Anterior cingulate cortex (tissue), 58 donors: ENCODE measurements around the gene ZNF396.
A peak's percentile ranks its signal among the peaks of the same experiment; 100 is the strongest.

Experiments used
- DNase-seq, 58 donors: peaks; one replicate each; lab custom pipeline; 2025; lab: John Stamatoyannopoulos, UW

The ZNF396 gene

GRCh38 chr18:35386600-35387100 lies 9.5 kb upstream of the ZNF396 start:
- DNase-seq: peak in 38 of 58 donors; percentile 5 to 79 (median 38)

DNA sequence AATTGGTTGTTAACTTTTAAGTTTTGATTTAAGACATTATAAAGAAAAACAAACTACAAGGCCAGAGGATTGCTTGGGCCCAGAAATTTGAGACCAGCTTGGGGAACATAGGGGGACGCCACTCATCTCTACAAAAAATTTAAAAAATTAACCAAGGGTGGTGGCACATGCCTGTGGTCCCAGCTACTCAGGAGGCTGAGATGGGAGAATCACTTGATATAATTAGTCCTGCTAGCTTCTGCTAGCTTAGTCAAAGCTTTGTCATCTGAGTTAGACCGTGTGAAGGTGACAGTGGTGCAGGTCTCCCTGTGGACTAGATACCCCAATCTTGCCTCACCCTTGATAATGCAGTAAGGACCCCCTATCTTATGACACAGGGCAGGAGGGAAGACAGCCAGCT lies 6.0 kb upstream of the ZNF396 start:
- DNase-seq: no peak

- no peak for DNase-seq
Observed at GRCh38 chr18:35379421-35379820, 2.3 kb upstream of the ZNF396 start.

DNA sequence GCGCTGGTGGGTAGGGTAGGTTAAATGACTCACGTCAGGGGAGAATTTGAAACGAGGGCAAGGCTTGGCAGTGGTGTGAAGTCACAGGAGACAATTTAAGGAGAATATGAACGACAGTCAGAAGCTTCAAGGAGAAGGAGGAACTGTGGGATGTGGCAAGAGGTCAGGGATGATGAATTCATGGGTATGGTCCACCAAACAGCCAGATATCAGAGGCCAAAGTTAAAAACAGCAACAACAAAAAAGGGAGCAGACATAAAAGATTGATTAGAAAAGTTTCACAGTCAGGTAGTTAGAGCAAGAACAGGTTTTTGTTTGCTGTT lies 1.4 kb upstream of the ZNF396 start:
- no peak for DNase-seq

- DNase-seq: no peak
Observed at GRCh38 chr18:35377875-35378573, 887 bp upstream of the ZNF396 start.

DNA sequence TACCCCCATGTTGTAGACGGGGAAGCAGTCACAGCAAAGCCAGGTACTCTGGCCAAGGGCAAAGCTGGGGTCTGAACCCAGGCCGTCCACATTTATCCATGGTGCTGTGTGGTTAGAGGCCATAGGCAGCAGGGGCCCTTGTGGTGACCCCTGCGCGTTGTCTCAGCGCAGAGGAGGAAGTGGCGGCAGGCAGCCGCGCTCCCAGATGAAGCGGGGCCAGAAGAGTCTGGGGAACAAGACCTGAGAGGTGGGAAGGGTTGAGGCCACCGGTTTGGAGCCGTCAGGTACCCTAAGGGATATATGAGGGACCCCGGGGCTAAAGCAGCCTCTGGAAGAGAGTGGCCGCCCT lies 770 bp downstream of the ZNF396 start:
- peak in 2 of 58 donors; percentile 26 to 31 for DNase-seq

GRCh38 chr18:35374708-35375107 lies 2.4 kb downstream of the ZNF396 start:
- DNase-seq: no peak

DNA sequence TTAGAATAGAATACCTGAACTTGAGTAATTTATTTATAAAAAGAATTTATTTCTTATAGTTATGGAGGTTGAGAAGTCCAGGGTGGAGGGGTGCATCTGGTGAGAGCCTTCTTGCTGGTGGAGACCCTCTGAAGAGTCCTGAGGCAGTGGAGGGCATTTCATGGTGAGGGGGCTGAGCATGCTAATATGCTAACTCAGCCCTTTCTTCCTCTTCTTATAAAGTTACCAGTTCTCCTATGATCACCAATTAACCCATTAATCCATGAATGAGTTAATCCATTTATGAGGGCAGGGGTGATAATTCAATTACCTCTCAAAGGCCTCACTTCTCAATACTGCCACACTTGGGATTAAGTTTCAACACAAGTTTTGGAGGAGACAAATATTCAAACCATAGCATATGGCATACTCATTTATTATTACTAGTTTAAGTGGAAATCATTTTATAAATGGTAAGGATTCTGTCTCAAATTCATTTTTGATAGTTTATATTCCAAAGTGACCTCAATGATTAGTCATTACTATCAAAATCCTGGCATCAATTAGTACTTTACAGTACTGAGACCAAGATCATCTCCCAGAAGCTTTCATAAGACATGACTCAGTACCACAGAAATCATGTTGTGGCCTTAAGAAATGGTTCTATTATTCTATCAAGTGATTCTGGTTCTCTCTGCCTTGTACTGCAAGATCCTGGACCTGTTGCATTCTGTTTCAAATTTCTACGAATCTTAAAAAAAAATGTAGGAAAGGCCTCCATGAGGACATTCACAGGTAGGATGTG lies 5.5 kb downstream of the ZNF396 start:
- DNase-seq: no peak

GRCh38 chr18:35369126-35369525 lies 8.0 kb downstream of the ZNF396 start:
- DNase-seq: no peak

DNA sequence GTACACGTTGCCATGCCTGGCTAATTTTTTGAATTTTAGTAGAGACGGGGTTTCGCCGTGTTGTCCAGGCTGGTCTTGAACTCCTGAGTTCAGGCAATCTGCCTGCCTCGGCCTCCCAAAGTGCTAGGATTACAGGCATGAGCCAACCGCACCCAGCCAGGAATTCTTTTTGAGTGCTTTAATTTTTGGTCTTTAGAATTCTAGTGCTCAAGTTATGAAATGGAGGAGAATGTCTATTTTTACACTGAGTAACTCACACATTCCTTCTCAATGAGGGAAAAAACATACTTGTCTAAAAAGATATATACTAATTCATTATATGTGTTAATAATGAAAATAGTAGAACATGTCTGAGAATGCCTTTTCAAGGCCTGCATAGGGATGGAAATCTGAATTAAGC lies 8.5 kb downstream of the ZNF396 start:
- DNase-seq: no peak

DNA sequence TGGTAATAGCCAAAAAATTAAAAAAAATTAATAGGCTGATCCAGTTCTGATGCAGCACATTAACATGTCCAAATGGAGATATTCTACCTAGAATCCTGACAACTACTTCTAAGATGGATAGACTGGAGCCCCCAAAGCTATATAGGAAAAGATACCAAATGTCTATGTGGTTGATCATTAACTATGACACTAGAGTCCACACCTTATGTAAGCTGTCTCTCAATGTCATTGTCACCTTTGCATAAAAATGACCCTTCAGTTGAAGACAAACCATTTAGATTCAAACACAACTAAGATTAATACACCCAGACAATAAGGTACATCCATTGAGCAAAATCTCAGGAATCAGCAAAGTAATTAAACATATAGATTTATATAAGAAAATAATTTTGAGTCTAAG lies 14.6 kb downstream of the ZNF396 start:
- DNase-seq: no peak

DNA sequence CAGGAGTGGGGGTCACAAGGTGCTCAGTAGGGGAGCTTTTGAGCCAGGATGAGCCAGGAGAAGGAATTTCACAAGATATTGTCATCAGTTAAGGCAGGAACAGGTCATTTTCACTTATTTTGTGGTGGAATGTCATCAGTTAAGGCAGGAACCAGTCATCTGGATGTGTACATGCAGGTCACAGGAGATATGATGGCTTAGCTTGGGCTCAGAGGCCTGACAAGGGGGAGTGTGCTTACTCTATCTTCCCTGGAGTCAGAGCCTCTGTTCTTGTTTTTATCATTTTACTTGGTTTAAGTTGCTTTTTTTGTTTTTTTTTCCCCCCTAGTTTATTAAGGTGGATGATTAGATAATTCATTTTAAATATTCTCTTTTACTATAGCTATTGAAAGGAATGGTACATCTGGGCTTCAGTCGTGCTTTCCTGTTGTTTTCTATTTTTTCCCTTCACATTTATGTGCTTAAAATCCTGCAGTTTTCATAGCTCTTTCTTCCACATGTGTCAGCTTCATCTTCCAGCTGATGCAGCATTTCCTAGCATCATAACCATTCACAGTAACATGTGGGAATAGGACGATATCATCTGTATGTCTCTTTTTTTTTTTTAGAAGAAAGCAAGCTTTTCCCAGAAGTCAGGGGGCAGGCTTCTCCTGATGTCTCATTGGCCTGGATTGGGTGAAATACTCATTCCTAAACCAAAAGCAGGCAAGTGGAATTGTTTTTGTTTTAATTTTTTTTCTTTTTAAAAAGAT lies 15.4 kb downstream of the ZNF396 start:
- DNase-seq: no peak

- peak in 55 of 58 donors; percentile 6 to 92 (median 72) for DNase-seq
Observed at GRCh38 chr18:35355140-35355618, 22.0 kb downstream of the ZNF396 start.

GRCh38 chr18:35352778-35353177 lies 24.4 kb downstream of the ZNF396 start:
- no peak for DNase-seq

DNA sequence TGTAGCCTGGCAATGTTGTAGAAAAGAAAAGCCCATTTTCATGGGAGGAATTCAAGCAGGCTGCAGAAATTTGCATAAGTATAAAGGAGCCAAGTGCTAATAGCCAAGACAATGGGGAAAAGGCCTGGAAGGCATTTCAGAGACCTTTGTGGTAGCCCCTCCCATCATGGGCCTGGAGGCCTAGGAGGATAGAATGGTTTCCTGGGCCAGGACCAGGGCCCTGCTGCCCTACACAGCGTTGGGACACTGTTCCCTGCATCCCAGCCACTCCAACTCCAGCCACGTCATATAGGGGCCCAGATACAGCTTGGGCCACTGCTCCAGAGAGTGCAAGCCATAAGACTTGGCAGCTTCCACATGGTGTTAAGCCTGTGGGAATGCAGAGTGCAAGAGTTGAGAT lies 24.9 kb downstream of the ZNF396 start:
- no peak for DNase-seq

DNA sequence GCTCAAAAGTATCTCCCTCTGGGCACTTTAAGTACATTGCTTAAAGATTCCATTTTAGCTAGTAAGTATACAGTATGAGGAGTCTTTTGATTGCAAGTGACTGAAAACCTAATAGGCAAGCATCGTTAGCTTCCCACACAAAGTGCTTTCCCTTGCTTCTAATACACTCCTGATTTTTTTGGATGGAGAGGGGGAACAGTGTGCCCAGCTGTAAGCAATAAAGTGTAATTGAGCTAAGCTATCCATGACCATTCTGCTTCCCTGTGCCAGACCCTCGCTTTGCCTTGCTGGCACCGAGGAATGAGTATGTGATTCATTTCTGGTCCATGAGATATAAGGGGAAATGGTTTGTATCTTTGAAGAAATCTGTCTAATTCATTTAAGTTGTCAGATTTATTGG lies 29.1 kb downstream of the ZNF396 start:
- DNase-seq: no peak

DNA sequence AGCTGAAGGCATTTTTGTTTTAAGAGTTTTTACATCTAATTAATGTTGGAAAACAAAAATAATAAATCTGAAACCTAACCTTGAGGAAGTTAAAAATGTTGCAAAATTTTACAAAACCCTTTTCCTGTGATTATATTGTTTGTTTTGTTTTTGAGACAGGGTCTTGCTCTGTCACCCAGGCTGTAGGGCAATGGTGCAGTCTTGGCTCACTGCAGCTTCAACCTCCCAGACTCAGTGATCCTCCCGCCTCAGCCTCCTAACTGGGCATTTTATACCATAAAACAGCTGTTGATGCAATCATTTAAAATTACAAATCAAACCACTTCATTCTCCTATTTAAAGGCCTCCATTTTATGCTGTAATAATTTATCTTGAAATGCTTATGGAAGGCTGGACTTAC lies 31.2 kb downstream of the ZNF396 start:
- DNase-seq: no peak

- peak in 42 of 58 donors; percentile 3 to 76 (median 31) for DNase-seq
Observed at GRCh38 chr18:35345460-35345921, 31.6 kb downstream of the ZNF396 start.

GRCh38 chr18:35344736-35345459 lies 32.2 kb downstream of the ZNF396 start:
- peak in 18 of 58 donors; percentile 5 to 76 (median 34) for DNase-seq
